ENCODE measurements around the gene ARRB1. TPM values are rescaled to one million over a fixed set of nuclear protein-coding genes. Genes with fewer than 3 reads are reported as not detected.
A peak's percentile ranks its signal among the peaks of the same experiment; 100 is the strongest.
"Not testable (repeated sequence)": the region's sequence is repeated elsewhere in the genome, so short reads cannot be mapped to it uniquely, and the experiment has no call there.

The ARRB1 gene
- total RNA-seq, 1 donor from 2014 or later = 32.8 TPM

GRCh38 chr11:75277991-75278790 is 73.3 kb downstream of the ARRB1 start:
- H3K9me3 Mint-ChIP-seq = no peaks in the 10 kb centered on the region
- H3K4me3 Mint-ChIP-seq = no peak overlapping the region
- peaks cover 4% of the 10 kb centered on the region for H3K36me3 Mint-ChIP-seq
- H3K27me3 Mint-ChIP-seq = no peaks in the 10 kb centered on the region
- DNase-seq (ENCODE audit: extremely low spot score, unreplicated experiment) = no peak
- H3K27ac Mint-ChIP-seq = no peak overlapping the region
- peaks cover 12% of the 10 kb centered on the region for H3K4me1 Mint-ChIP-seq (ENCODE audit: unreplicated experiment)
- TF ChIP-seq CTCF (conservative IDR thresholded peaks at IDR 0.05) = no peak

GRCh38 chr11:75277211-75277805 is 74.2 kb downstream of the ARRB1 start:
- peak; percentile 49 for DNase-seq (ENCODE audit: extremely low spot score, unreplicated experiment)
- Mint-ChIP-seq H3K4me1 (ENCODE audit: unreplicated experiment) (peaks cover 12% of the 10 kb centered on the region), H3K4me3 (no peak overlapping the region), H3K9me3 (no peaks in the 10 kb centered on the region), H3K27ac (no peak overlapping the region), H3K36me3 (peaks cover 4% of the 10 kb centered on the region), H3K27me3 (no peaks in the 10 kb centered on the region)
- no peak for TF ChIP-seq CTCF (conservative IDR thresholded peaks at IDR 0.05)

- Mint-ChIP-seq H3K9me3 (no peaks in the 10 kb centered on the region), H3K4me1 (ENCODE audit: unreplicated experiment) (peaks cover 12% of the 10 kb centered on the region), H3K36me3 (peaks cover 4% of the 10 kb centered on the region), H3K4me3 (no peak overlapping the region), H3K27me3 (no peaks in the 10 kb centered on the region), H3K27ac (no peak overlapping the region)
- DNase-seq (ENCODE audit: extremely low spot score, unreplicated experiment) = peak; percentile 27
- no peak for TF ChIP-seq CTCF (conservative IDR thresholded peaks at IDR 0.05)
Observed at GRCh38 chr11:75276686-75277085, 74.8 kb downstream of the ARRB1 start.

GRCh38 chr11:75276186-75276585 is 75.3 kb downstream of the ARRB1 start:
- Mint-ChIP-seq H3K27ac (no peak overlapping the region), H3K36me3 (peaks cover 4% of the 10 kb centered on the region), H3K4me3 (no peak overlapping the region), H3K27me3 (no peaks in the 10 kb centered on the region), H3K9me3 (no peaks in the 10 kb centered on the region), H3K4me1 (ENCODE audit: unreplicated experiment) (peaks cover 12% of the 10 kb centered on the region)
- no peak for DNase-seq (ENCODE audit: extremely low spot score, unreplicated experiment)
- TF ChIP-seq CTCF (conservative IDR thresholded peaks at IDR 0.05) = no peak

GRCh38 chr11:75275581-75275980 is 75.9 kb downstream of the ARRB1 start:
- Mint-ChIP-seq H3K27ac (no peak overlapping the region), H3K36me3 (peaks cover 4% of the 10 kb centered on the region), H3K4me1 (ENCODE audit: unreplicated experiment) (peaks cover 7% of the 10 kb centered on the region), H3K4me3 (no peak overlapping the region), H3K27me3 (no peaks in the 10 kb centered on the region), H3K9me3 (no peaks in the 10 kb centered on the region)
- peak; percentile 42 for DNase-seq (ENCODE audit: extremely low spot score, unreplicated experiment)
- no peak for TF ChIP-seq CTCF (conservative IDR thresholded peaks at IDR 0.05)

- H3K4me3 Mint-ChIP-seq, H3K27me3 Mint-ChIP-seq, H3K27ac Mint-ChIP-seq: not testable (repeated sequence)
Observed at GRCh38 chr11:75274716-75275115, 76.7 kb downstream of the ARRB1 start.

More at GRCh38 chr11:75274716-75275115, 76.7 kb downstream of the ARRB1 start:
- H3K9me3 Mint-ChIP-seq; H3K36me3 Mint-ChIP-seq; H3K4me1 Mint-ChIP-seq (ENCODE audit: unreplicated experiment): not testable (repeated sequence)
- DNase-seq (ENCODE audit: extremely low spot score, unreplicated experiment) = peak; percentile 10
